Uterus (tissue), 4 donors: ENCODE data around the gene ZAP70. TPM values are rescaled to one million over a fixed set of nuclear protein-coding genes. Genes with fewer than 3 reads are reported as not detected.

Experiments
- DNase-seq, 2 donors: peaks; one replicate each; pipeline ENCODE4 v3.0.0-alpha.2; 2019 to 2020
- H3K27ac ChIP-seq, 2 donors: fragments of 200-600 bp; sonication (generic); 1 replicate in 1 of 2; 2 replicates in 1 of 2; pipeline ENCODE4 v1.5.1; 2016 to 2018
- H3K27me3 ChIP-seq, 2 donors: fragments of 200-600 bp; sonication (generic); one replicate each; pipeline ENCODE4 v1.5.1; 2018 to 2019; ENCODE audit warnings: control low read depth in 1 of 2
- H3K36me3 ChIP-seq, 2 donors: fragments of 200-600 bp; sonication (generic); one replicate each; pipeline ENCODE4 v1.5.1; 2019; ENCODE audit warnings: control low read depth in 1 of 2
- H3K4me1 ChIP-seq, 2 donors: fragments of 200-600 bp; sonication (generic); one replicate each; pipeline ENCODE4 v1.5.1; 2018 to 2019; ENCODE audit warnings: control low read depth in 1 of 2
- H3K4me3 ChIP-seq, 2 donors: fragments of 200-600 bp; sonication (generic); 1 replicate in 1 of 2; 2 replicates in 1 of 2; pipeline ENCODE4 v1.5.1; 2018 to 2019; ENCODE audit warnings: mild to moderate bottlenecking in 1 of 2
- H3K9me3 ChIP-seq, 2 donors: fragments of 200-600 bp; sonication (generic); one replicate each; pipeline ENCODE4 v1.5.1; 2019; ENCODE audit warnings: control low read depth in 1 of 2
- CTCF ChIP-seq, 4 experiments: fragments of 200-600 bp in 2 of 4; fragments of 450-650 bp in 2 of 4; sonication (generic) in 2 of 4; IDR thresholded peaks; one replicate each; pipeline ENCODE4 v1.5.1; 2016 to 2019; ENCODE audit warnings: antibody characterized with exemption in 4 of 4, mild to moderate bottlenecking in 2 of 4, moderate library complexity in 1 of 4
- POLR2A ChIP-seq, 2 donors: fragments of 450-650 bp; IDR thresholded peaks; one replicate each; pipeline ENCODE4 v1.6.1; 2016; ENCODE audit warnings: antibody characterized with exemption in 2 of 2, mild to moderate bottlenecking in 1 of 2, moderate library complexity in 1 of 2
- intact Hi-C: fragments of 100-400 bp; cut with DNase I; formaldehyde crosslinking; loops from one replicate; pipeline ENCODE4 v1.15.1; 2023; ENCODE audit warnings: low total_unique reads
- total RNA-seq, 4 donors: library from RNA; depleted of rRNA in 3 of 4; stranded (reverse); fragments of >200 nt in 3 of 4; gene quantifications; one replicate each; pipeline versions ENCODE4 v1.1.0 to v1.2.4, GENCODE V29; 2014 to 2023
- donor health status: DM: yes; HTN: yes; CAD: no.

Gene ZAP70
- total RNA-seq, 4 donors from 2014 or later: 3.3 to 11.2 (median 5.1) TPM

GRCh38 chr2:97769711-97770110 lies 56.3 kb downstream of the ZAP70 start:
- Histone ChIP-seq H3K4me3 (no peak overlapping the region), H3K4me1 (no peaks in the 10 kb centered on the region), H3K27ac (no peak overlapping the region), H3K9me3 (no peaks in the 10 kb centered on the region), H3K27me3 (no peaks in the 10 kb centered on the region), H3K36me3 (no peaks in the 10 kb centered on the region)
- TF ChIP-seq POLR2A (IDR thresholded peaks at IDR 0.05) (no peak), CTCF (IDR thresholded peaks at IDR 0.05) (no peak)
- DNase-seq: no peak
- intact Hi-C loops: no loop called here

GRCh38 chr2:97770445-97770844 lies 57.1 kb downstream of the ZAP70 start:
- H3K36me3 ChIP-seq: no peaks in the 10 kb centered on the region
- intact Hi-C loops: no loop called here
- no peaks in the 10 kb centered on the region for H3K4me1 ChIP-seq
- H3K27me3 ChIP-seq: no peaks in the 10 kb centered on the region
- no peaks in the 10 kb centered on the region for H3K9me3 ChIP-seq
- TF ChIP-seq POLR2A (IDR thresholded peaks at IDR 0.05) (no peak), CTCF (IDR thresholded peaks at IDR 0.05) (no peak)
- H3K4me3 ChIP-seq: no peak overlapping the region
- no peak overlapping the region for H3K27ac ChIP-seq
- no peak for DNase-seq

GRCh38 chr2:97774425-97774824 lies 61.0 kb downstream of the ZAP70 start:
- no peak for DNase-seq
- no peak for TF ChIP-seq CTCF (IDR thresholded peaks at IDR 0.05)
- no peak for TF ChIP-seq POLR2A (IDR thresholded peaks at IDR 0.05)
- H3K36me3 ChIP-seq: no peaks in the 10 kb centered on the region

GRCh38 chr2:97775074-97775473 lies 61.7 kb downstream of the ZAP70 start:
- TF ChIP-seq CTCF (IDR thresholded peaks at IDR 0.05): no peak
- no peak for TF ChIP-seq POLR2A (IDR thresholded peaks at IDR 0.05)
- no peaks in the 10 kb centered on the region for H3K36me3 ChIP-seq
- no peak for DNase-seq

More at GRCh38 chr2:97774425-97774824, 61.0 kb downstream of the ZAP70 start:
- intact Hi-C loops: no loop called here
- Histone ChIP-seq H3K27ac (no peak overlapping the region), H3K9me3 (no peaks in the 10 kb centered on the region), H3K4me3 (no peak overlapping the region), H3K27me3 (no peaks in the 10 kb centered on the region), H3K4me1 (no peaks in the 10 kb centered on the region)

GRCh38 chr2:97779141-97779540 lies 65.8 kb downstream of the ZAP70 start:
- no peak overlapping the region for H3K4me3 ChIP-seq
- no peaks in the 10 kb centered on the region for H3K9me3 ChIP-seq
- TF ChIP-seq CTCF (IDR thresholded peaks at IDR 0.05) (no peak), POLR2A (IDR thresholded peaks at IDR 0.05) (no peak)
- no peak overlapping the region for H3K27ac ChIP-seq
- H3K27me3 ChIP-seq: no peaks in the 10 kb centered on the region
- no peaks in the 10 kb centered on the region for H3K4me1 ChIP-seq
- intact Hi-C loops: no loop called here
- DNase-seq: no peak
- no peaks in the 10 kb centered on the region for H3K36me3 ChIP-seq

More at GRCh38 chr2:97775074-97775473, 61.7 kb downstream of the ZAP70 start:
- H3K4me1 ChIP-seq: no peaks in the 10 kb centered on the region
- H3K27me3 ChIP-seq: no peaks in the 10 kb centered on the region
- no peaks in the 10 kb centered on the region for H3K9me3 ChIP-seq
- intact Hi-C loops: no loop called here
- H3K27ac ChIP-seq: no peak overlapping the region
- no peak overlapping the region for H3K4me3 ChIP-seq
